Activated CD4-positive, alpha-beta T cell treated with anti-CD3 and anti-CD28 coated beads for 1 hour (primary cell): Measurements from ENCODE around the gene GYPB.
"Not testable (repeated sequence)": the region's sequence is repeated elsewhere in the genome, so short reads cannot be mapped to it uniquely, and the experiment has no call there.

Source experiments
- DNase-seq: peaks from one replicate; pipeline ENCODE4 v3.0.0-alpha.2; 2020

The GYPB gene

GRCh38 chr4:144019277-144019676, at the start of gene GYPB:
Gene GYPB (minus strand): TSS chr4:144019380. CDS start chr4:144019287, 93 bp downstream.
- not testable (repeated sequence) for DNase-seq

DNA sequence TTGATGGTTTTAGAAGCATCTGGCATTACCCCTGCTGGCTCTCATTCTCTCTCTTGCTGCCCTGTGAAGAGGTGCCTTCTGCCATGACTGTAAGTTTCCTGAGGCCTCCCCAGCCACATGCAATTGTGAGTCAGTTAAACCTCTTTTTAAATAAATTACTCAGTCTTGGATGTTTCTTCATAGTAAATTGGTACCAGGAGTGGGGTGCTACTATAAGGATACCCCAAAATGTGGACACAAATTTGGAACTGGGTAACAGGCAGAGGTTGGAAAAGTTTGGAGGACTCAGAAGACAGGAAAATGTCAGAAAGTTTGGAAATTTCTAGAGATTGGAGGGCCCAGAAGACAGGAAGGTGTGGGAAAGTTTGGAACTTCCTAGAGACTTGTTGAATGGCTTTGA, 42.4 kb upstream of the GYPB start:
- not testable (repeated sequence) for DNase-seq

DNA sequence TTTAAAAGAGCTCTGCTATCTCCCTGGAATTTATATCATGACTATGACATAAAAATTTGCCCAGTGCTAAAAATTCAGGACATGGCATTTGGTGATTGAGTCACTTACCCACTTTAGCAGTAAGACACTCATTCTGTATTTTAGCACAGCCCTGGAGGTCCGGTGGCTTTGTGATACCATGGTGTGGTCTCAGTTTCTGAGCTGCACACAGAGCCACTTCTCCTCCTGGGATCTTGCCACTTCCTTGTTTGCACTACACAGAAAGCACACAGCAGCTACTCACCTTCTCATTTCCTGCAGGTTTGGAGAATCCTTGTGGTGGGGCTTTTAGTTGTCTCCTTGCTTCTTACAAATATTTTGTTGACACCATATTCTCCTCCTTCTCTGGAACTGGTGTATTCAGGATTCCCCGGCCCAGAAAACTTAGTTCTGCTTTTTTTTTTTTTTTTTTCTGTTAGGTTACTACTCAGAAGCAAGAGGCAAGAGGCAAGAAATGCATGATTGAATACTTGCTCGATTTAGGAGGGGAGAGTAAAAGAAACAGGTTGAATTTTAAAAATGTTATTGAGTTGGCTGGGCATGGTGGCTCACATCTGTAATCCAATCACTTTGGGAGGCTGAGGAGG, 41.2 kb upstream of the GYPB start:
- not testable (repeated sequence) for DNase-seq

- no peak for DNase-seq
Observed at GRCh38 chr4:144056800-144057199, 37.6 kb upstream of the GYPB start.

DNA sequence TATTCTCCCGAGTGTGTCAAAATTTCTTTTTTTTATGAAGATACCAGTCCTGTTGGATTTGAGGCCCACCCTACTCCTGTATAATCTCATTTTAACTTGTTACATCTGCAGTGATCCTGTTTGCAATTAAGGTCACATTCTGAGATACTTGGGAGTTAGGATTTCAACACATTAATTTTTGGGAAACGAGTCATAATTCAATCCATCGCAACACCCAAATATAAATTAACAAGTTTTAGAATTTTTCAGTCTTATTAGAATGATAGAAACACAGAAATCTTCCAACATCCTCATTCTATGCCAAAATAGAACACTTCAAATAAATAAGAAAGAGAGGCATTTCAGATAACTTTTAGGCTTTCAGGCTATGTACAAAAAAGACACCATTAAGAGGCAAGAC, 36.2 kb upstream of the GYPB start:
- not testable (repeated sequence) for DNase-seq

DNA sequence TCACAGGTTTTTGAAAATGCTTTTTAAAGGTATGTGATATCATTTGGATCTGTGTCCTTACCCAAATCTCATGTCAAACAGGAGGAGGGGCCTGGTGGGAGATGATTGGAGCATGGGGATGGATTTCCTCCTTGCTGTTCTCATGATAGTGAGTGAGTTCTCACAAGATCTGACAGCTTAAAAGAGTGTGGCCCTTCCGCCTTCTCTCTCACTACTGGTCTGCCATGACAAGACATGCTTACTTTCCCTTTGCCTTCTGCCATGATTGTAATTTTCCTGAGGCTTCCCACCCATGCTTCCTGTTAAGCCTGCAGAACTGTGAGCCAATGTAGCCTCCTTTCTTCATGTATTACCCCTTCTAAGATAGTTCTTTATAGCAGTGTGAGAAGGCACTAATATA, 32.3 kb upstream of the GYPB start:
- DNase-seq, result not testable (repeated sequence)

GRCh38 chr4:144050631-144051030, 31.5 kb upstream of the GYPB start:
- DNase-seq, result not testable (repeated sequence)

- DNase-seq, result not testable (repeated sequence)
Observed at GRCh38 chr4:144049495-144050424, 30.6 kb upstream of the GYPB start.

GRCh38 chr4:144044936-144045335, 25.8 kb upstream of the GYPB start:
- DNase-seq, result not testable (repeated sequence)

GRCh38 chr4:144032580-144032979, 13.4 kb upstream of the GYPB start:
- DNase-seq, result not testable (repeated sequence)

- not testable (repeated sequence) for DNase-seq
Observed at GRCh38 chr4:144031875-144032274, 12.7 kb upstream of the GYPB start.

DNA sequence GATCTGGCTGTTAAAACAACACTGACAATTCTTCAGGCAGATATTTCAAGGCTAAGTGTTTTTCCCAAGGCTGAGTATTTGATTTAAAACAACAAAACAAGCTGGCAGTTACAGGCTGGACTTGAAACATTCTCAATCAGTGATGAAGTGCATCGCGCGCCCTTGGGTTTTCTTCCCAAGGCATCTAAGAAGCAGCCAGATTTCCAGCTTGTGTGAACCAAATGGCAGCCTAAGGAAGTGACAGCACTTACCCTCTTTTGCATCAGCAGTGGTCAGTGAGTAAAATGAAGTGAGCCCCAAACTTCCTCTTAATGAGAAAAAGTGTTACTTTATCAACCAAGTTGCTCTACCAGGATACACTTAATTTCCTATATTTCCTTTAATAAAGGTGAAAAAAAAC, 12.2 kb upstream of the GYPB start:
- DNase-seq, result not testable (repeated sequence)

- not testable (repeated sequence) for DNase-seq
Observed at GRCh38 chr4:144030708-144031107, 11.5 kb upstream of the GYPB start.

DNA sequence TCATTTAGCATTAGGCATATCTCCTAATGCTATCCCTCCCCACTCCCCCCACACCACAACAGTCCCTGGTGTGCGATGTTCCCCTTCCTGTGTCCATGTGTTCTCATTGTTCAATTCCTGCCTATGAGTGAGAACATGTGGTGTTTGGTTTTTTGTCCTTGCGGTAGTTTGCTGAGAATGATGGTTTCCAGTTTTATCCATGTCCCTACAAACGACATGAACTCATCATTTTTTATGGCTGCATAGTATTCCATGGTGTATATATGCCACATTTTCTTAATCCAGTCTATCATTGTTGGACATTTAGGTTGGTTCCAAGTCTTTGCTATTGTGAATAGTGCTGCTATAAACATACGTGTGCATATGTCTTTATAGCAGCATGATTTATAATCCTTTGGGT, 7.5 kb upstream of the GYPB start:
- not testable (repeated sequence) for DNase-seq

DNA sequence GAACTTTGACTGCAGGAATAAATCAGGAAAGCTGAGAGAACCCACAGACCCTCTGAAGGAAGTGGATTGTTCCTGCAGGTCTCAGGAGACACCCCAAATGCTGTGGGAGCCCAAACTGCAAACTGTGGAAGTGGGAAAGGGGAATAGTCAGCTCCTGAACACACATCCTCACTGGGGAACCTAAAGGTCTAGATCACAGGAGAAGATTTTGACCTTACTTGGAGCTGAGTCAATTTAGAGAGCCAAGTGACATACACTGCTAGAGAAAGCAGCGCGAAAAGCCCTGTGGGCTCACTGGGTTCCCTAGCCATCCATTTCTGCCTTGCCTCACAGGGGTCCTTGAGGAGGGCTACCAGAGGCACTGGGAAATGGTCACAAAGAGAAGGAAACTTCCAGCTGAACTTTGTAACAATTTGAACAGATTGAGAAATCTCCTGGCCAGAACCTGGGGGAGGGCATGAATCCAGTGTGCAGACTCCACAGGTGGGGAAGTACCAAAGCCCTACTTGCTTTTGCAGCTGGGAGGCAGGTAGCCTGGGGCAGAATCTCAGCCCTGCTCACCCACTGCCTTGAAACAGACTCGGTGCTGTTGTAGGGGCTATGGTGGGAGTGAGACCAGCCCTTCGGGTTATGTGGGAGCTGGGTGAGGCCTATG, 5.3 kb upstream of the GYPB start:
- DNase-seq, result not testable (repeated sequence)

DNA sequence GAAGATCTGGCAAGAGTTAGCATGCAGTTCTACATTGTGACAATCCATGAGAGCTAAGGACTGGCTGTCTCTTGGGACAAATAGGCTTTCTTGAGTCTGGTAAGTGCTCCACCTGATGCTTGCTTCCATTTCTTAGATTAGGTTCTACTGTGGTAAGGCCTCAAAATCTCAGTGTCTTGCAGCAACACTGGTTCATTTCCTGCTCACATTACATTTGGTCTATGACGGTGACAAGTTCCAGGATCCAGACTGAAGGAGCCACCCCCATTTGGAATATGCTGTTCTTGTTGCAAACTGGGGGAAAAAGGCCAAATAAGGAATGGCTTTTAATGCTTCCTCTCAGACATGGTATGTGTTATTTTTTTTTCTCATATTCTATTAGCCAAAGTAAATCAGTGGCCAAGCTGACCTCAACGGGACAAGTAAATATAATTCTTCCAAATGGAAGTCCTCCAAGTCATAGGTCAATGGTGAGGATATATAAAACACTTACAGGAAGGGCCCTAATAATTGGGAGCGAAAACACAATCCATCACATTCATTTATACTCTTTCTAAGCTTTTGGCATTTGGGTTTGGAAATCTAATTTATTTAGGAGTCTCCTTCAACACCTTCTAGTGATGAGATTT, 3.7 kb upstream of the GYPB start:
- not testable (repeated sequence) for DNase-seq

DNA sequence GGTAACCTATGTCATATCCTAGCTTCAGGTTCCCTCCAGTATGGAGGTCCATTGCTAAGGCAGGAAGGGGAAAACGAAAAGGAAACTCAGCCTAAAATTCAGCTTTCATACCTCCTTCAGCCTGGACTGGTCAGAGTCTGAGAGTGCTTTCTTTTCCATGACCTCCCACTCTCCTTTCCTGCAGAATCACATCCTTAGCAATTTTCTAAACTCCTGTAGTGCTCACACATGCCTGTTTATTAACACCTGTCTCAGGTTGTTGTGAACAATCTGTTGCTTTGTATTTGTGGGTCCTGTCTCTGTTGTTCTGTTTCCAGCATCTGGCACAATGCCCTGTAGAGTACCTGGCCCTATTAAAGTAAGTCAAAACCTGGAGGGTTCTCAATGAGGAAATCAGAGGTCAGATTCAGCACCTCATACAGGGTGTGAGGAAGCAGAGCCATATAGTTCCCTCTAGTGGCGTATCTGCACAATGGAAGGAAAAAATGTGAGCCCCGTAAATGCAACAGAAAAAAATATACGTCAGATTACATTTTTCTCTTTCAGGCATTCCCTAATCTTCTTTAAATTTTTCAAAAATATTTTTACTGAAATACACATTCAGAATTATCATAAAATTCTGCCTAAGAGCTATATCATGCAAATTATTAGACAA, 2.3 kb upstream of the GYPB start:
- not testable (repeated sequence) for DNase-seq

GRCh38 chr4:144018223-144019000, 768 bp downstream of the GYPB start:
- not testable (repeated sequence) for DNase-seq

DNA sequence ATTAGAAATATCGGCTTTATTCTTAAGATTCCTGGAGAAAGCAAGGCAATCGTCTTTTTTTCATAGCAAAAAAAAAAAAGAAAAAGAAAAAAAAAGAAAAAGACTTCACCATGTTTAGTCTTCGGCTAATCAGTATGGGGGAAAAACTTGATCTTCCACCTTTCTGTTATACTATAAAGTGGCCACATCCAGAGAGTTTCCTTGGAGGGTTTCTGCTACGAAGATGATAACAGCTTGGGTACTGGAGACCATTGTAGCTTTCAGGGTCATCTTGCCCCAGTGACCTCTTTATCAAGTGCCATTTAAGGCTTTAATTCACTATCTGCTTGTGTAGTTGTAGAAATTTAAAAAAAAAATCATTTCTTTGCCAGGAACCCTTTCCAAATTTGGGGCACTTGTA, 1.9 kb downstream of the GYPB start:
- not testable (repeated sequence) for DNase-seq

GRCh38 chr4:144016057-144016605, 3.0 kb downstream of the GYPB start:
- not testable (repeated sequence) for DNase-seq

- DNase-seq, result no peak
Observed at GRCh38 chr4:144014808-144015207, 4.4 kb downstream of the GYPB start.
